ENCODE results near the gene SPSB2.
"Not testable (repeated sequence)": the region's sequence is repeated elsewhere in the genome, so short reads cannot be mapped to it uniquely, and the experiment has no call there.

GRCh38 chr12:6874015-6874368 lies 889 bp upstream of the SPSB2 start:
- TF ChIP-seq POLR2A, POLR2AphosphoS5 (IDR thresholded peaks at IDR 0.05): not testable (repeated sequence)
